Measurements from ENCODE around the gene SLC9A8. TPM values are rescaled to one million over a fixed set of nuclear protein-coding genes. Genes with fewer than 3 reads are reported as not detected.

SLC9A8 gene
- total RNA-seq, 4 donors from 2014 or later: 8.2 to 17.3 (median 12.1) TPM

DNA sequence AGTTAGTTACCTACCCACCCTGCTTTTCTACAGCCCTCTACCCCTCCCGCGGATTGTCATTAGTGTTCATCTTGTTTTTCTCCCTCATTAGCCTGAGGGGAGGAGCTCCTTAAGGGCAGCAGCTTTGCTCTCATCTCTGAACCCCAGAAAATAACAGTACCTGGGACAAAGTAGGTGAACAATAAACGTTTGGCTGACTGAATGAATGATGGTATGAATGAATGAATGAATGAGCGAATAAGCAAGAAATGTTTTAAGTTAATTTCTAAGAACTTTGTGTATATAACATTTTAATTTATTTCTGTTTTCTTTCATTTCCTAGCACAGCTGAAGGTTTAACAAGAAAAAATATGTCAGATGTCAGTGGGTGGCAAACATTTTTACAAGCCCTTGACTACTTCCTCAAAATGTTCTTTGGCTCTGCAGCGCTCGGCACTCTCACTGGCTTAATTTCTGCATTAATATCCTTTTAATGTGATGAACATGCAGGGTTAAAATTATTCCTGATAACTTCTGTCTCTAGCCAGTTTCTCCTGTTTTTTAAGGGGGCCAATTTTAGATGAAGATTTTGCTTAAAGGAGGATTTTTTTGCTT is 50.1 kb downstream of the SLC9A8 start:
- TF ChIP-seq, protein P1, sequence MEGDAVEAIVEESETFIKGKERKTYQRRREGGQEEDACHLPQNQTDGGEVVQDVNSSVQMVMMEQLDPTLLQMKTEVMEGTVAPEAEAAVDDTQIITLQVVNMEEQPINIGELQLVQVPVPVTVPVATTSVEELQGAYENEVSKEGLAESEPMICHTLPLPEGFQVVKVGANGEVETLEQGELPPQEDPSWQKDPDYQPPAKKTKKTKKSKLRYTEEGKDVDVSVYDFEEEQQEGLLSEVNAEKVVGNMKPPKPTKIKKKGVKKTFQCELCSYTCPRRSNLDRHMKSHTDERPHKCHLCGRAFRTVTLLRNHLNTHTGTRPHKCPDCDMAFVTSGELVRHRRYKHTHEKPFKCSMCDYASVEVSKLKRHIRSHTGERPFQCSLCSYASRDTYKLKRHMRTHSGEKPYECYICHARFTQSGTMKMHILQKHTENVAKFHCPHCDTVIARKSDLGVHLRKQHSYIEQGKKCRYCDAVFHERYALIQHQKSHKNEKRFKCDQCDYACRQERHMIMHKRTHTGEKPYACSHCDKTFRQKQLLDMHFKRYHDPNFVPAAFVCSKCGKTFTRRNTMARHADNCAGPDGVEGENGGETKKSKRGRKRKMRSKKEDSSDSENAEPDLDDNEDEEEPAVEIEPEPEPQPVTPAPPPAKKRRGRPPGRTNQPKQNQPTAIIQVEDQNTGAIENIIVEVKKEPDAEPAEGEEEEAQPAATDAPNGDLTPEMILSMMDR (IDR thresholded peaks at IDR 0.05): no peak
- TF ChIP-seq EP300 (IDR thresholded peaks at IDR 0.05) (no peak), POLR2A (IDR thresholded peaks at IDR 0.05) (no peak)
- 85% methylated on average over 6 of the region's 6 CpGs for WGBS, 2 donors
- no peaks in the 10 kb centered on the region for H3K27me3 ChIP-seq
- H3K36me3 ChIP-seq: peaks cover 0 to 64% (median 4%) of the 10 kb centered on the region in 3 donors
- no peaks in the 10 kb centered on the region for H3K4me1 ChIP-seq
- no peaks in the 10 kb centered on the region for H3K9me3 ChIP-seq
- no peak overlapping the region for H3K27ac ChIP-seq
- H3K4me3 ChIP-seq: no peak overlapping the region
- no peak for DNase-seq (ENCODE audit: low spot score in 2 of 2)

DNA sequence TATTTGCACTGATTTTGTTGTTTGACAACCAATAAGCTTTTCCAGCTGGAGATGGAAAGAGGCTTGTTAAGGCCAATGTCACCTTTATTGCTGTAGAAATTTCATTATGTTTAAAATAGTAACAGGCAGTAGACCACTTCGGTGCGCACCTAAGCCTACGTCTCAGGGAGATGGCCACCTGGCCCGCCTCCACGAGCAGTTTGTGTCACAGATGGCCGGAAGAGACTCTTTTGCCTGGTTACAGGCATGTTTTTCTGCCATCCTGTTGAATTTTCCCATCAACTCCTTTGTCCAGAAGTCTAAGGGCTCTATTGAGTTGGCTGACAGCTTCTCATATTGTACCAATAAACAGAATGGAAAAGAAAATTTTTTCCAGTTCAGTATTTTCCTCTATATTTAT is 51.0 kb downstream of the SLC9A8 start:
- H3K4me3 ChIP-seq: no peak overlapping the region
- no peaks in the 10 kb centered on the region for H3K9me3 ChIP-seq
- TF ChIP-seq, protein P1 (IDR thresholded peaks at IDR 0.05): no peak
- no peak for TF ChIP-seq POLR2A (IDR thresholded peaks at IDR 0.05)
- no peak for TF ChIP-seq EP300 (IDR thresholded peaks at IDR 0.05)
- H3K27ac ChIP-seq: no peak overlapping the region
- no peak for DNase-seq (ENCODE audit: low spot score in 2 of 2)
- peaks cover 0 to 66% (median 4%) of the 10 kb centered on the region in 3 donors for H3K36me3 ChIP-seq
- WGBS, 2 donors: 88 to 90% methylated on average over 6 of the region's 6 CpGs
- H3K4me1 ChIP-seq: no peaks in the 10 kb centered on the region
- H3K27me3 ChIP-seq: no peaks in the 10 kb centered on the region

DNA sequence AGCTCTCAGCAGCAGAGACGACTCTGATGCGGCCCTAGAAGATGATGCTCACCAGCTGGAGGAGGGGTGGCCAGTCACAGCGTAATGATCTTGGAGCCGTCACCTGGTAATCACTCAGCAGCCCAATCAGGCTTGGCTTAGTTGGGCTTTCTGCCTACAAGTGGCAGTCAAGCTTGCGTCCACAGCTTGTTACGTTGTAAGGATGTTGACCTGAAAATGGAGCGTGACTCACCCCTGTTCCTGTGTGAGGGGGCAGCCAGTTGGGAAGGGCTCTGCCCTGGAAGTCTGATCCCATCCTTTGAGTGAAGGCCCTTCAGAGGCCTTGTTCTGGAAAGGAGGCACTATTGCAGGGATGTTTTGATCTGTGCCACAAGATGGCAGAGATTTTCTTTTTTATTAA is 52.9 kb downstream of the SLC9A8 start:
- Histone ChIP-seq H3K4me1 (no peaks in the 10 kb centered on the region), H3K4me3 (no peak overlapping the region), H3K9me3 (no peaks in the 10 kb centered on the region), H3K27ac (no peak overlapping the region), H3K36me3 (peaks cover 2 to 64% (median 4%) of the 10 kb centered on the region in 3 donors), H3K27me3 (no peaks in the 10 kb centered on the region)
- TF ChIP-seq POLR2A (IDR thresholded peaks at IDR 0.05) (no peak), EP300 (IDR thresholded peaks at IDR 0.05) (no peak)
- TF ChIP-seq, protein P1 (IDR thresholded peaks at IDR 0.05): no peak
- WGBS, 2 donors: 82 to 85% methylated on average over 7 of the region's 7 CpGs
- DNase-seq (ENCODE audit: low spot score in 2 of 2): no peak

DNA sequence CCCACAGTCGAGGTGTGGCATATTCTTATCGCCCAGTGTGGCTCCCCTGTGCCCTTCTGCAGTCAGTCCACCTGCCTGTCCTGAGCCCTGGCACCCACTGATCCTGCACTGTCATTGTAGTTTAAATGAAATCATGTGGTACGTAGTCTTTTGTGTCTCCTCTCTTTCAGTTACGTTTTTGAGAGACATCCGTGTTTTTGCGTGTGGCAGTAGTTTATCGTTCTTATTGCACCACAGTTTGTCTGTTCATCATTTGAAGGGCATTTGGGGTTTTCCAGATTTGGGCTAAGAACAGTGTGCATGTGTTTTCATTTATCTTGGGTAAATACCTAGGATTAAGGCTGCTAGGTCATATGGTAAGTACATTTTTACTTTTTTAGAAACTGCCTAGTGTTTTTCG is 53.4 kb downstream of the SLC9A8 start:
- Histone ChIP-seq H3K36me3 (peaks cover 2 to 63% (median 4%) of the 10 kb centered on the region in 3 donors), H3K27me3 (no peaks in the 10 kb centered on the region), H3K4me3 (no peak overlapping the region), H3K9me3 (no peaks in the 10 kb centered on the region), H3K27ac (no peak overlapping the region), H3K4me1 (no peaks in the 10 kb centered on the region)
- 72 to 82% methylated on average over 8 of the region's 8 CpGs for whole genome bisulfite sequencing, 2 donors
- TF ChIP-seq POLR2A (IDR thresholded peaks at IDR 0.05): no peak
- TF ChIP-seq EP300 (IDR thresholded peaks at IDR 0.05): no peak
- TF ChIP-seq, protein P1 (IDR thresholded peaks at IDR 0.05): no peak
- no peak for DNase-seq (ENCODE audit: low spot score in 2 of 2)

DNA sequence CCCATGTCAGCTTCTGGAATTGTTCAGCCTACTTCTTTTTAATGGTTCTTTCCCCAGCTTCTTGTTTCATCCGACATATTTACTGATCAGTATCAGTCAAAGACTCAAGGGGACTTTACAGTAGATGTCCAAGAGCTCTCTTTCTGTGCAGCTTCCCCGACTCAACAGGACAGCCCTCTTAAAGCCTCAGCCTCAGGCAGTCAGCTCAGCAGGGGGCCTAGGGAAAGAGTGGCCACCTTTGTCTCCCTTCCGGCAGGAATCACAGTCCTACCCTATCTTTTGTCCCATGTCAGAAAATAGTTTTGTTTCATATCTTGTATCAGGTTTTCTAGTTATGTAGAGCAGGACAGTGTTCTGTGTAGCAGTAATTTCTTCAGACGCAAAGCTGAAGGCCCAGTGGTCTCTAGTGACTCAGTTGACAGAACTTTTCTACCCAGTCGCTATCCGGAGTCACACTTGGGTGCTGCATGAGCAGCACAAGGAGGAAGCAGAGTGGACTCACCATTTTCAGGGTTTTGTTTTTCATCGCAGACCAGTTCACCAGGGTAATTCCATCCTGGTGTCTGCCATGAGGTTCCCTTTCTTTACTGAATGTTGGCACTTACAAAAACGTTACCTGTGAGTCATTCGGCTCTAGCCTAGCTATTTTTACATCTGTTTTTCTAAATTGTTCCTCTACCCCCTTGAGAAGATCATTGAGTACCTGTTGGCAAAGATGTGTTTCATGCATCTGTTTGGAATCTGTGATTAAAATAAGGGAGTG is 55.0 kb downstream of the SLC9A8 start:
- TF ChIP-seq POLR2A (IDR thresholded peaks at IDR 0.05) (no peak), EP300 (IDR thresholded peaks at IDR 0.05) (no peak)
- TF ChIP-seq, protein P1 (IDR thresholded peaks at IDR 0.05): no peak
- peaks cover 2 to 71% (median 4%) of the 10 kb centered on the region in 3 donors for H3K36me3 ChIP-seq
- 77 to 82% methylated on average over 9 of the region's 9 CpGs for WGBS, 2 donors
- no peaks in the 10 kb centered on the region for H3K27me3 ChIP-seq
- no peaks in the 10 kb centered on the region for H3K4me1 ChIP-seq
- H3K9me3 ChIP-seq: no peaks in the 10 kb centered on the region
- no peak overlapping the region for H3K4me3 ChIP-seq
- H3K27ac ChIP-seq: no peak overlapping the region
- DNase-seq (ENCODE audit: low spot score in 2 of 2): no peak

Data from tibial nerve (tissue), 4 donors.